H1 (cell line): Measurements from ENCODE around the gene IFNL4. TPM values are rescaled to one million over a fixed set of nuclear protein-coding genes. Genes with fewer than 3 reads are reported as not detected.

ENCODE experiments used
- CTCF ChIA-PET: fragments of 300-600 bp; sonication (Branson Sonifier 250); formaldehyde crosslinking; loops from one replicate; lab custom pipeline; 2021; ENCODE audit not compliant: partially characterized antibody; lab: Charles Lee
- POLR2A ChIA-PET: fragments of 300-600 bp; sonication (Branson Sonifier 250); formaldehyde crosslinking; loops from one replicate; lab custom pipeline; 2021; ENCODE audit warnings: inconsistent platforms; ENCODE audit not compliant: partially characterized antibody; lab: Charles Lee
- DNase-seq, 2 experiments: peaks; one replicate each; pipeline versions ENCODE4 v3.0.0 to v3.0.0-alpha.2; 2010 to 2022; ENCODE audit warnings: low spot score in 2 of 2, low read depth in 1 of 2, mixed read lengths in 1 of 2
- FAIRE-seq: peaks from 2 replicates; lab custom pipeline; 2011; peaks lifted over from hg19 to GRCh38; lab: Jason Lieb, UNC
- H2AFZ ChIP-seq: 2 replicates; pipeline ENCODE4 v1.8.1; 2012; ENCODE audit warnings: low read length, inconsistent platforms
- H2AK5ac ChIP-seq: 2 replicates; pipeline ENCODE4 v1.6.1; 2013; ENCODE audit warnings: low read depth, low read length
- H2BK120ac ChIP-seq: replicated peaks from 2 replicates; pipeline ENCODE3; 2013; ENCODE audit warnings: low read depth, low read length, inconsistent platforms
- H2BK12ac ChIP-seq: 2 replicates; pipeline ENCODE4 v1.6.1; 2013; ENCODE audit warnings: low read depth, low read length
- H2BK15ac ChIP-seq: 2 replicates; pipeline ENCODE4 v1.6.1; 2013; ENCODE audit warnings: low read length
- H2BK20ac ChIP-seq: 2 replicates; pipeline ENCODE4 v1.6.1; 2013; ENCODE audit warnings: low read length
- H2BK5ac ChIP-seq: 2 replicates; pipeline ENCODE4 v1.6.1; 2013; ENCODE audit warnings: low read depth, low read length
- H3K14ac ChIP-seq: 2 replicates; pipeline ENCODE4 v1.6.1; 2013; ENCODE audit warnings: inconsistent platforms; ENCODE audit not compliant: insufficient read length
- H3K18ac ChIP-seq: 2 replicates; pipeline ENCODE4 v1.6.1; 2013; ENCODE audit warnings: low read length; ENCODE audit errors: extremely low read depth
- H3K23ac ChIP-seq: 2 replicates; pipeline ENCODE4 v1.6.1; 2013; ENCODE audit warnings: inconsistent platforms; ENCODE audit not compliant: insufficient read length
- H3K23me2 ChIP-seq: 2 replicates; pipeline ENCODE4 v1.6.1; 2013; ENCODE audit warnings: low read depth, low read length
- H3K27ac ChIP-seq: 2 replicates; pipeline ENCODE4 v1.6.1; 2011; ENCODE audit warnings: low read depth, low read length, inconsistent platforms
- H3K27me3 ChIP-seq, 4 experiments: replicated peaks in 1 of 4; 1 replicate in 1 of 4; 2 replicates in 3 of 4; pipeline versions ENCODE4 v1.6.1 to v1.8.1; 2011 to 2013; ENCODE audit warnings: low read length in 3 of 4, mild to moderate bottlenecking in 3 of 4, inconsistent platforms in 2 of 4, mixed read lengths in 2 of 4, moderate library complexity in 1 of 4; ENCODE audit not compliant: control insufficient read depth in 3 of 4, insufficient read depth in 3 of 4; ENCODE audit errors: extremely low read depth in 1 of 4
- H3K36me3 ChIP-seq, 4 experiments: 2 replicates each; pipeline versions ENCODE4 v1.6.1 to v1.8.1; 2011 to 2013; ENCODE audit warnings: mild to moderate bottlenecking in 4 of 4, low read length in 3 of 4, moderate library complexity in 2 of 4, control low read depth in 1 of 4, inconsistent platforms in 1 of 4; ENCODE audit not compliant: insufficient read depth in 4 of 4, control insufficient read depth in 2 of 4
- H3K4ac ChIP-seq: replicated peaks from 2 replicates; pipeline ENCODE3; 2013; ENCODE audit warnings: low read length, low read depth, mixed read lengths, inconsistent platforms; ENCODE audit not compliant: insufficient read length
- H3K4me1 ChIP-seq, 4 experiments: replicated peaks in 1 of 4; 1 replicate in 1 of 4; 2 replicates in 3 of 4; pipeline versions ENCODE4 v1.6.1 to v1.8.1; 2011 to 2013; ENCODE audit warnings: low read length in 3 of 4, inconsistent platforms in 2 of 4, mixed read lengths in 1 of 4; ENCODE audit not compliant: insufficient read depth in 4 of 4, control insufficient read depth in 3 of 4
- H3K4me2 ChIP-seq, 2 experiments: 2 replicates each; pipeline versions ENCODE4 v1.6.1 to v1.8.1; 2011 to 2013; ENCODE audit warnings: low read depth in 2 of 2, low read length in 2 of 2, control low read depth in 1 of 2, inconsistent platforms in 1 of 2, mild to moderate bottlenecking in 1 of 2; ENCODE audit not compliant: insufficient read depth in 1 of 2
- H3K4me3 ChIP-seq, 4 experiments: fragments of 200-600, 300-600 bp in 1 of 4; sonication (generic), shearing (Covaris generic), sonication (Bioruptor Twin) in 1 of 4; 2 replicates each; pipeline versions ENCODE4 v1.5.1 to v1.8.1; 2011 to 2016; ENCODE audit warnings: low read length in 4 of 4, low read depth in 3 of 4, control low read depth in 2 of 4, inconsistent platforms in 2 of 4, mild to moderate bottlenecking in 2 of 4, mixed read lengths in 1 of 4, moderate library complexity in 1 of 4; ENCODE audit not compliant: insufficient read depth in 2 of 4; ENCODE audit errors: extremely low read depth in 1 of 4
- H3K56ac ChIP-seq: replicated peaks from 2 replicates; pipeline ENCODE3; 2013; ENCODE audit warnings: low read depth, mild to moderate bottlenecking, mixed read lengths, low read length, inconsistent platforms; ENCODE audit not compliant: insufficient read length
- H3K79me1 ChIP-seq: 2 replicates; pipeline ENCODE4 v1.6.1; 2013; ENCODE audit warnings: low read depth, low read length, control low read depth
- H3K79me2 ChIP-seq, 2 experiments: 2 replicates each; pipeline versions ENCODE4 v1.6.1 to v1.8.1; 2012 to 2013; ENCODE audit warnings: low read length in 2 of 2, mild to moderate bottlenecking in 2 of 2, inconsistent platforms in 1 of 2; ENCODE audit not compliant: insufficient read depth in 2 of 2, control insufficient read depth in 1 of 2
- H3K9ac ChIP-seq, 4 experiments: replicated peaks in 1 of 4; 1 replicate in 1 of 4; 2 replicates in 3 of 4; pipeline versions ENCODE4 v1.6.1 to v1.8.1; 2011 to 2013; ENCODE audit warnings: low read depth in 3 of 4, low read length in 3 of 4, control low read depth in 2 of 4, mild to moderate bottlenecking in 2 of 4, moderate library complexity in 2 of 4, inconsistent platforms in 1 of 4; ENCODE audit errors: extremely low read depth in 1 of 4
- H3K9me3 ChIP-seq, 2 experiments: 2 replicates each; pipeline versions ENCODE4 v1.6.1 to v1.8.1; 2012 to 2013; ENCODE audit warnings: mild to moderate bottlenecking in 2 of 2, moderate library complexity in 2 of 2, control low read depth in 1 of 2, inconsistent platforms in 1 of 2, low read depth in 1 of 2, low read length in 1 of 2, mixed read lengths in 1 of 2; ENCODE audit not compliant: insufficient read depth in 2 of 2
- H4K20me1 ChIP-seq, 2 experiments: replicated peaks in 1 of 2; 2 replicates each; pipeline versions ENCODE3 to v1.8.1; 2011 to 2013; ENCODE audit warnings: inconsistent platforms in 2 of 2, low read length in 2 of 2, mild to moderate bottlenecking in 1 of 2; ENCODE audit not compliant: insufficient read depth in 2 of 2, control insufficient read depth in 1 of 2
- H4K5ac ChIP-seq: 2 replicates; pipeline ENCODE4 v1.6.1; 2013; ENCODE audit warnings: low read length, low read depth, mixed read lengths, inconsistent platforms; ENCODE audit not compliant: insufficient read length
- H4K8ac ChIP-seq: 2 replicates; pipeline ENCODE4 v1.8.0; 2013; ENCODE audit warnings: mild to moderate bottlenecking, moderate library complexity, low read length, inconsistent platforms; ENCODE audit not compliant: insufficient read depth; ENCODE audit errors: extremely low read depth
- H4K91ac ChIP-seq: replicated peaks from 2 replicates; pipeline ENCODE3; 2013; ENCODE audit warnings: low read length, mixed read lengths, inconsistent platforms; ENCODE audit not compliant: insufficient read length
- BCL11A ChIP-seq, 2 experiments: IDR thresholded peaks; one replicate each; pipeline ENCODE4 v1.6.1; 2011; ENCODE audit warnings: low read depth in 2 of 2, low read length in 2 of 2, mild to moderate bottlenecking in 2 of 2
- CBX5 ChIP-seq: fragments of 300-800, 300-1000 bp; sonication (generic); IDR thresholded peaks from 2 replicates; pipeline ENCODE4 v1.7.1; 2016; ENCODE audit warnings: antibody characterized with exemption, low read length, low read depth
- CBX8 ChIP-seq: fragments of 300-800, 300-1000 bp; sonication (generic); IDR thresholded peaks from 2 replicates; pipeline ENCODE4 v1.7.1; 2016; ENCODE audit warnings: low read depth, low read length, borderline replicate concordance
- GTF2F1 ChIP-seq: IDR thresholded peaks from 2 replicates; pipeline ENCODE4 v1.6.1; 2012; ENCODE audit warnings: low read depth, low read length, improper control_type of control experiment, borderline replicate concordance
- MAFK ChIP-seq: IDR thresholded peaks from 2 replicates; pipeline ENCODE4 v1.6.1; 2012; ENCODE audit warnings: low read depth, mild to moderate bottlenecking, improper control_type of control experiment, low read length
- POU5F1 ChIP-seq: IDR thresholded peaks from 2 replicates; pipeline ENCODE4 v1.6.1; 2011; ENCODE audit warnings: low read depth, mild to moderate bottlenecking, low read length, moderate library complexity
- RAD21 ChIP-seq, 2 experiments: IDR thresholded peaks in 1 of 2; conservative IDR thresholded peaks in 1 of 2; 2 replicates each; pipeline ENCODE4 v1.6.1; 2011; ENCODE audit warnings: low read depth in 2 of 2, low read length in 2 of 2, improper control_type of control experiment in 1 of 2, inconsistent platforms in 1 of 2, mild to moderate bottlenecking in 1 of 2, moderate library complexity in 1 of 2
- RBBP5 ChIP-seq: IDR thresholded peaks from 2 replicates; pipeline ENCODE4 v1.7.1; 2012; ENCODE audit warnings: low read depth, mild to moderate bottlenecking, inconsistent platforms, low read length, moderate library complexity, borderline replicate concordance
- SIN3A ChIP-seq, 2 experiments: IDR thresholded peaks in 1 of 2; conservative IDR thresholded peaks in 1 of 2; 2 replicates each; pipeline ENCODE4 v1.6.1; 2011 to 2012; ENCODE audit warnings: low read length in 2 of 2, improper control_type of control experiment in 1 of 2, low read depth in 1 of 2, mild to moderate bottlenecking in 1 of 2
- TBP ChIP-seq: IDR thresholded peaks from 2 replicates; pipeline ENCODE4 v1.6.1; 2011; ENCODE audit warnings: low read depth, low read length, improper control_type of control experiment
- WGBS, 2 experiments: shearing (Covaris generic) in 1 of 2; methylation state at CpG; one replicate each; pipeline versions ENCODE4 v1.1.6 to v1.1.7; 2013 to 2015; ENCODE audit warnings: low lambda C conversion rate in 2 of 2, mixed read lengths in 2 of 2, inconsistent platforms in 1 of 2, low coverage in 1 of 2, missing lambda C conversion rate in 1 of 2; ENCODE audit not compliant: insufficient replicate concordance in 2 of 2, insufficient coverage in 1 of 2, insufficient read length in 1 of 2; ENCODE audit errors: extremely low coverage in 1 of 2, missing lambda C conversion rate in 1 of 2; 5-methylcytosine and 5-hydroxymethylcytosine counted together
- polyA plus RNA-seq, 7 experiments: library from polyadenylated mRNA; depleted of rRNA in 3 of 7; stranded (reverse) in 5 of 7; unstranded in 2 of 7; fragments of >200 nt in 5 of 7; fragments of 200-250 nt in 2 of 7; gene quantifications; 1 replicate in 5 of 7; 2 replicates in 1 of 7; 4 replicates in 1 of 7; pipeline versions ENCODE4 v1.2.1 to v1.2.3, GENCODE V29; 2011 to 2013; ENCODE audit warnings: missing spikeins in 2 of 7, mixed read lengths in 2 of 7
- total RNA-seq: library from RNA; stranded (reverse); fragmentation: NEBNext Ultra II Directional; extraction: Animal tissue kit (Norgen Biotek cat#: 25700); gene quantifications from 2 replicates; pipeline ENCODE4 v1.2.1, GENCODE V29; 2021
- TF ChIP-seq, protein P1 (sequence below): IDR thresholded peaks from 2 replicates; pipeline ENCODE4 v1.6.1; 2012; ENCODE audit warnings: inconsistent platforms

The IFNL4 gene
- total and polyA plus RNA-seq, 2 of the 8 experiments (the other 6 are each of a cell fraction or from before 2014, with no cell fraction given) = not detected

- H2BK120ac ChIP-seq = no peak overlapping the region
- ChIA-PET POLR2A (no interaction called here), CTCF (interaction anchor here (0.6 to 1.2 kb wide), 3 partner anchors 9 to 246 kb away, joined by 3 read pairs; partner anchors contain the start of gene DLL3)
- H3K23ac ChIP-seq = no peak overlapping the region
- H4K8ac ChIP-seq = no peak overlapping the region
- no peaks in the 10 kb centered on the region for H3K79me2 ChIP-seq
- no peak overlapping the region for H3K56ac ChIP-seq
- no peak overlapping the region for H3K18ac ChIP-seq
- no peak overlapping the region for H2BK20ac ChIP-seq
- no peaks in the 10 kb centered on the region for H3K36me3 ChIP-seq
- H4K91ac ChIP-seq = no peak overlapping the region
- no peak for DNase-seq
- H4K5ac ChIP-seq = no peak overlapping the region
- WGBS, 2 experiments = 87% methylated on average over 3 of the region's 3 CpGs; no CpG with 5 or more reads in 1 of the 2 experiments
- H2BK5ac ChIP-seq = no peak overlapping the region
- H3K9ac ChIP-seq = no peak overlapping the region
- H3K9me3 ChIP-seq = 0 out of 4 replicates have a peak, but pooled peaks cover 0 to 3% of the 10 kb centered on the region in 2 experiments
- no peak overlapping the region for H3K27ac ChIP-seq
- H3K27me3 ChIP-seq = peaks cover 21 to 34% (median 29%) of the 10 kb centered on the region in 4 experiments
- no peak overlapping the region for H2BK15ac ChIP-seq
- no peak overlapping the region for H3K4me3 ChIP-seq
- no peak for TF ChIP-seq GTF2F1
- TF ChIP-seq BCL11A (IDR thresholded peaks at IDR 0.05; ENCODE audit: low read depth in 2 of 2, low read length in 2 of 2) = no peak
- no peak for TF ChIP-seq RBBP5
- no peak for TF ChIP-seq POU5F1
- no peak for TF ChIP-seq TBP
- no peak for TF ChIP-seq MAFK
- TF ChIP-seq RAD21 (IDR thresholded peaks at IDR 0.05 in 1 of 2, conservative IDR thresholded peaks at IDR 0.05 in 1 of 2; ENCODE audit: low read depth in 2 of 2, low read length in 2 of 2) = no peak
- TF ChIP-seq SIN3A (conservative IDR thresholded peaks at IDR 0.05 in 1 of 2, IDR thresholded peaks at IDR 0.05 in 1 of 2; ENCODE audit: low read depth in 1 of 2, low read length in 2 of 2) = no peak
- no peak for TF ChIP-seq CBX8
- no peak for TF ChIP-seq CBX5
- TF ChIP-seq, protein P1, sequence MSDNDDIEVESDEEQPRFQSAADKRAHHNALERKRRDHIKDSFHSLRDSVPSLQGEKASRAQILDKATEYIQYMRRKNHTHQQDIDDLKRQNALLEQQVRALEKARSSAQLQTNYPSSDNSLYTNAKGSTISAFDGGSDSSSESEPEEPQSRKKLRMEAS = no peak
- FAIRE-seq = no peak
- peaks cover 0 to 5% of the 10 kb centered on the region in 2 experiments for H4K20me1 ChIP-seq
- peaks cover 0 to 12% (median 5%) of the 10 kb centered on the region in 4 experiments; a peak in 5 of 7 replicates for H3K4me1 ChIP-seq
- H3K14ac ChIP-seq = no peak overlapping the region
- H3K23me2 ChIP-seq = peaks cover 6% of the 10 kb centered on the region; the same call in 1 of the 2 replicates
- H2BK12ac ChIP-seq = no peak overlapping the region
- H2AK5ac ChIP-seq = no peak overlapping the region
- no peak overlapping the region; a peak in 1 of 4 replicates for H3K4me2 ChIP-seq
- H2AFZ ChIP-seq = no peak overlapping the region
- H3K4ac ChIP-seq = no peak overlapping the region
- no peaks in the 10 kb centered on the region for H3K79me1 ChIP-seq
Measured at GRCh38 chr19:39252458-39252857, 3.8 kb upstream of the IFNL4 start.
